Coronary artery (tissue), 2 donors: ENCODE results near the gene KLRC4.
"Not testable (repeated sequence)": the region's sequence is repeated elsewhere in the genome, so short reads cannot be mapped to it uniquely, and the experiment has no call there.

Experiments
- DNase-seq: peaks from one replicate; pipeline ENCODE4 v3.0.0-alpha.2; 2017; ENCODE audit warnings: low spot score
- H3K27ac ChIP-seq, 2 donors: fragments of 200-600 bp; sonication (generic); one replicate each; pipeline ENCODE4 v1.5.1; 2016 to 2019
- H3K4me3 ChIP-seq: fragments of 200-600 bp; sonication (generic); 2 replicates; pipeline ENCODE4 v1.5.1; 2016; ENCODE audit warnings: mild to moderate bottlenecking, moderate library complexity
- TF ChIP-seq, protein P1 (sequence below): fragments of 200-600 bp; sonication (generic); IDR thresholded peaks from one replicate; pipeline ENCODE4 v1.5.1; 2019; ENCODE audit warnings: antibody characterized with exemption

The KLRC4 gene

GRCh38 chr12:10400829-10401228 lies 8.7 kb downstream of the KLRC4 start:
- TF ChIP-seq, protein P1, sequence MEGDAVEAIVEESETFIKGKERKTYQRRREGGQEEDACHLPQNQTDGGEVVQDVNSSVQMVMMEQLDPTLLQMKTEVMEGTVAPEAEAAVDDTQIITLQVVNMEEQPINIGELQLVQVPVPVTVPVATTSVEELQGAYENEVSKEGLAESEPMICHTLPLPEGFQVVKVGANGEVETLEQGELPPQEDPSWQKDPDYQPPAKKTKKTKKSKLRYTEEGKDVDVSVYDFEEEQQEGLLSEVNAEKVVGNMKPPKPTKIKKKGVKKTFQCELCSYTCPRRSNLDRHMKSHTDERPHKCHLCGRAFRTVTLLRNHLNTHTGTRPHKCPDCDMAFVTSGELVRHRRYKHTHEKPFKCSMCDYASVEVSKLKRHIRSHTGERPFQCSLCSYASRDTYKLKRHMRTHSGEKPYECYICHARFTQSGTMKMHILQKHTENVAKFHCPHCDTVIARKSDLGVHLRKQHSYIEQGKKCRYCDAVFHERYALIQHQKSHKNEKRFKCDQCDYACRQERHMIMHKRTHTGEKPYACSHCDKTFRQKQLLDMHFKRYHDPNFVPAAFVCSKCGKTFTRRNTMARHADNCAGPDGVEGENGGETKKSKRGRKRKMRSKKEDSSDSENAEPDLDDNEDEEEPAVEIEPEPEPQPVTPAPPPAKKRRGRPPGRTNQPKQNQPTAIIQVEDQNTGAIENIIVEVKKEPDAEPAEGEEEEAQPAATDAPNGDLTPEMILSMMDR, result no peak
- Histone ChIP-seq H3K27ac (no peak overlapping the region), H3K4me3 (no peak overlapping the region)
- DNase-seq, result no peak

DNA sequence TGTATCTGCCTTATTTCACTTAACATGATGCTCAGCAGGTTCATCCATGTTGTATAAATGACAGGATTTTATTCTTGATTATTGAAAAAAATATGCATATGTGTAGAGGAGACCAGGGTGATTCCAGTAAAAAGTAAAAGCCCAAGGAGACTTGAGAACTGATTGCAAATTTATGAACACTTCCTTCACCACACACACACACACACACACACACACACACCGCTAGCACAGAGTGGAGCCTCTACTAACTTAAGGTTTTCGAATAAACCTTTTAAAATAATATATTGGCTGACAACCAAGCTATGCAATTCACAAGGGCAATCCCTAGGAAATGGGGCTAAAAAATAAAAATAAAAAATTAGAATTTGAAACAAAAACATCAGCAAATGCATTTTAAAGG lies 11.4 kb downstream of the KLRC4 start:
- Histone ChIP-seq H3K27ac (no peak overlapping the region), H3K4me3 (no peak overlapping the region)
- no peak for DNase-seq
- TF ChIP-seq, protein P1, result no peak

- TF ChIP-seq, protein P1, result no peak
- no peak for DNase-seq
- Histone ChIP-seq H3K27ac (no peak overlapping the region), H3K4me3 (no peak overlapping the region)
These were observed 12.3 kb downstream of the KLRC4 start for GRCh38 chr12:10397296-10397695.

DNA sequence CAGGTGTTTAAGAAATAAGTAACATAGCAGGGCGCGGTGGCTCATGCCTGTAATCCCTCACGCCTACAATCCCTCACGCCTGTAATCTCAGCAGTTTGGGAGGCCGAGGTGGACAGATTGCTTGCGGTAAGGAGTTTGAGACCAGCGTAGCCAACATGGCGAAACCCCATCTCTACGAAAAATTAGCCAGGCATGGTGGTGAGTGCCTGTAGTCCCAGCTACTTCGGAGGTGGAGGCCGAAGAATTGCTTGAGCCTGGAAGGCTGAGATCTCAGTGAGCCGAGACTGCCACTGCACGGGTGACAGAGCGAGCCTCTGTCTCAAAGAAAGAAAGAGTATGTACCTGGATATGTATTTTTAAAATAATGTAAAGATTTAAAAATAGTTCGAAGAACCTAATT lies 13.4 kb downstream of the KLRC4 start:
- not testable (repeated sequence) for H3K27ac ChIP-seq, H3K4me3 ChIP-seq, DNase-seq

DNA sequence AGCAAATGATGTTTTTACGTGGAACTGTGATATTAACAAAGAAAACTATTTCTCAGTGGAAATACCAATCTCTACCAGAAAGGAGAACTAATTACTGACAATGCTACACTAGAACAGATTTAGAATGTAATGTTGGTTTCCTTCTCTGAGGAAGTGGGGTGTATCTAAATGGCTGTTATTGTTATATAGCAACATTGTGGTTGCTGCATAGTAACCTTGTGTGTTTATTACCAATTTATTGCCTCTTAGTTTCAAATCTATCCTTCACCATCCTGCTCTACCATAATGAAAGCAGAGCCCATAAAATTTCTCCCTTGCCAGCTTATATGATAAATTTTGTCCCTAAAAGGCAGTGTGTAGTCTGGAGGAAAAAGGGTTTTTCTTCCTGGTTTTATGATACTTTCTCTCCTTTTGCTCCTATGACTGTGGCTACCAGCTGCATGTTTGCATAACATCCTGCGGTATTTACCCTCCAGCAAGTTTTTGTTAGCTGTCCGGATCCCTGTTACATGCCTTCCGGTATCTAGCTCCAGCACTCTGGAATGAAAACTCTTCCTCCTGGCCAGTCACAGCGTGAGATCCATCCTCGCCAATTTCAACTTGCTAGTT lies 14.1 kb downstream of the KLRC4 start:
- H3K27ac ChIP-seq, result peak overlapping the region in 1 of 2 donors; percentile 57
- DNase-seq, result no peak
- H3K4me3 ChIP-seq, result no peak overlapping the region
- TF ChIP-seq, protein P1, result no peak

GRCh38 chr12:10394531-10395152 lies 14.9 kb downstream of the KLRC4 start:
- peak overlapping the region in 1 of 2 donors; percentile 57 for H3K27ac ChIP-seq
- H3K4me3 ChIP-seq, DNase-seq: not testable (repeated sequence)

GRCh38 chr12:10393291-10393690 lies 16.3 kb downstream of the KLRC4 start:
- no peak overlapping the region for H3K27ac ChIP-seq

More at GRCh38 chr12:10393291-10393690, 16.3 kb downstream of the KLRC4 start:
- DNase-seq, result no peak
- TF ChIP-seq, protein P1, result no peak
- H3K4me3 ChIP-seq, result no peak overlapping the region
